LNCaP clone FGC (cell line): Measurements from ENCODE around the gene CREB5.
A peak's percentile ranks its signal among the peaks of the same experiment; 100 is the strongest.

Source experiments
- DNase-seq: peaks from one replicate; pipeline ENCODE4 v3.0.0-alpha.2; 2011; ENCODE audit warnings: low read depth
- H3K4me3 ChIP-seq: 2 replicates; pipeline ENCODE4 v1.5.1; 2011; ENCODE audit warnings: mild to moderate bottlenecking, low read depth, low read length, control low read depth
- CTCF ChIP-seq: IDR thresholded peaks from 2 replicates; pipeline ENCODE4 v1.5.1; 2012; ENCODE audit warnings: mild to moderate bottlenecking; ENCODE audit not compliant: control insufficient read depth, insufficient read depth; ENCODE audit errors: extremely low read depth

The CREB5 gene

GRCh38 chr7:28376634-28377033 lies 35.7 kb upstream of the CREB5 start:
- no peak for TF ChIP-seq CTCF
- DNase-seq, result no peak
- H3K4me3 ChIP-seq, result no peak overlapping the region

GRCh38 chr7:28378574-28379149 lies 33.7 kb upstream of the CREB5 start:
- DNase-seq, result no peak
- no peak overlapping the region for H3K4me3 ChIP-seq
- TF ChIP-seq CTCF, result no peak

- no peak for TF ChIP-seq CTCF
- no peak overlapping the region for H3K4me3 ChIP-seq
- DNase-seq, result no peak
These were observed 30.9 kb upstream of the CREB5 start for GRCh38 chr7:28381466-28381865.

- DNase-seq, result no peak
- no peak for TF ChIP-seq CTCF
These were observed 30.2 kb upstream of the CREB5 start for GRCh38 chr7:28382144-28382543.

GRCh38 chr7:28383975-28384374 lies 28.3 kb upstream of the CREB5 start:
- peak; percentile 25; the same call in 1 of the 2 replicates for TF ChIP-seq CTCF
- DNase-seq, result no peak
- no peak overlapping the region for H3K4me3 ChIP-seq

More at GRCh38 chr7:28382144-28382543, 30.2 kb upstream of the CREB5 start:
- H3K4me3 ChIP-seq, result no peak overlapping the region

GRCh38 chr7:28389504-28390395 lies 22.6 kb upstream of the CREB5 start:
- H3K4me3 ChIP-seq, result no peak overlapping the region
- TF ChIP-seq CTCF, result peak; percentile 50
- peak; percentile 36 for DNase-seq

GRCh38 chr7:28390426-28390825 lies 21.9 kb upstream of the CREB5 start:
- TF ChIP-seq CTCF, result no peak
- no peak overlapping the region for H3K4me3 ChIP-seq
- no peak for DNase-seq
